NT2/D1 (cell line): ENCODE measurements around the gene RAD52.

Experiments
- DNase-seq: peaks from one replicate; pipeline ENCODE4 v3.0.0-alpha.2; 2011; ENCODE audit warnings: low read depth, low spot score
- H3K27me3 ChIP-seq: 2 replicates; pipeline ENCODE4 v1.6.0; 2011; ENCODE audit warnings: mild to moderate bottlenecking; ENCODE audit not compliant: insufficient read length, insufficient read depth
- H3K36me3 ChIP-seq: 2 replicates; pipeline ENCODE4 v1.6.1; 2011; ENCODE audit warnings: mild to moderate bottlenecking, low read length, mixed read lengths; ENCODE audit not compliant: insufficient read depth, insufficient read length
- H3K4me1 ChIP-seq: 2 replicates; pipeline ENCODE4 v1.5.1; 2011; ENCODE audit not compliant: insufficient read depth, insufficient read length
- H3K4me3 ChIP-seq: 2 replicates; pipeline ENCODE4 v1.5.1; 2011; ENCODE audit warnings: low read depth; ENCODE audit not compliant: insufficient read length
- H3K9ac ChIP-seq: 2 replicates; pipeline ENCODE4 v1.6.0; 2011; ENCODE audit warnings: low read depth; ENCODE audit not compliant: insufficient read length
- H3K9me3 ChIP-seq: 2 replicates; pipeline ENCODE4 v1.5.1; 2011; ENCODE audit warnings: mild to moderate bottlenecking, low read length; ENCODE audit not compliant: insufficient read depth
- SUZ12 ChIP-seq: IDR thresholded peaks from 2 replicates; pipeline ENCODE4 v1.6.1; 2011; ENCODE audit not compliant: insufficient read length, insufficient read depth; ENCODE audit errors: extremely low read depth
- YY1 ChIP-seq: IDR thresholded peaks from 2 replicates; pipeline ENCODE4 v1.6.1; 2011; ENCODE audit not compliant: insufficient read length, insufficient read depth
- ZNF274 ChIP-seq: IDR thresholded peaks from 2 replicates; pipeline ENCODE4 v1.6.1; 2011; ENCODE audit warnings: mild to moderate bottlenecking, low read depth, low read length

Gene RAD52

GRCh38 chr12:911191-911826 lies 38.2 kb downstream of the RAD52 start:
- Histone ChIP-seq H3K4me3 (no peak overlapping the region), H3K9ac (no peak overlapping the region), H3K36me3 (peaks cover 95% of the 10 kb centered on the region), H3K27me3 (no peaks in the 10 kb centered on the region), H3K4me1 (peaks cover 5% of the 10 kb centered on the region), H3K9me3 (no peaks in the 10 kb centered on the region)
- no peak for TF ChIP-seq YY1
- no peak for TF ChIP-seq ZNF274
- no peak for TF ChIP-seq SUZ12
- no peak for DNase-seq

- TF ChIP-seq ZNF274: no peak
- no peak for TF ChIP-seq SUZ12
- no peak for TF ChIP-seq YY1
- Histone ChIP-seq H3K9ac (no peak overlapping the region), H3K9me3 (no peaks in the 10 kb centered on the region), H3K4me3 (no peak overlapping the region), H3K27me3 (no peaks in the 10 kb centered on the region), H3K36me3 (peaks cover 96% of the 10 kb centered on the region), H3K4me1 (peaks cover 7% of the 10 kb centered on the region)
- DNase-seq: no peak
Measured at GRCh38 chr12:910416-910815, 39.1 kb downstream of the RAD52 start.

- peaks cover 93% of the 10 kb centered on the region for H3K36me3 ChIP-seq
- no peak for DNase-seq
- no peaks in the 10 kb centered on the region for H3K27me3 ChIP-seq
- TF ChIP-seq SUZ12 (no peak), YY1 (no peak), ZNF274 (no peak)
- no peak overlapping the region for H3K4me3 ChIP-seq
- no peaks in the 10 kb centered on the region for H3K9me3 ChIP-seq
- H3K4me1 ChIP-seq: peaks cover 7% of the 10 kb centered on the region
- H3K9ac ChIP-seq: no peak overlapping the region
Measured at GRCh38 chr12:909861-910260, 39.6 kb downstream of the RAD52 start.

GRCh38 chr12:907413-908185 lies 41.9 kb downstream of the RAD52 start:
- Histone ChIP-seq H3K36me3 (peaks cover 94% of the 10 kb centered on the region), H3K4me3 (no peak overlapping the region), H3K27me3 (no peaks in the 10 kb centered on the region), H3K4me1 (peaks cover 7% of the 10 kb centered on the region), H3K9me3 (no peaks in the 10 kb centered on the region), H3K9ac (no peak overlapping the region)
- TF ChIP-seq SUZ12 (no peak), YY1 (no peak), ZNF274 (no peak)
- no peak for DNase-seq

- no peak overlapping the region for H3K9ac ChIP-seq
- no peaks in the 10 kb centered on the region for H3K27me3 ChIP-seq
- no peak overlapping the region for H3K4me3 ChIP-seq
- no peaks in the 10 kb centered on the region for H3K9me3 ChIP-seq
- TF ChIP-seq YY1: no peak
- TF ChIP-seq ZNF274: no peak
- TF ChIP-seq SUZ12: no peak
- H3K4me1 ChIP-seq: peaks cover 7% of the 10 kb centered on the region
- H3K36me3 ChIP-seq: peaks cover 94% of the 10 kb centered on the region
- DNase-seq: no peak
Measured at GRCh38 chr12:906062-906585, 43.4 kb downstream of the RAD52 start.

GRCh38 chr12:905261-906031 lies 44.0 kb downstream of the RAD52 start:
- peaks cover 94% of the 10 kb centered on the region for H3K36me3 ChIP-seq

More at GRCh38 chr12:905261-906031, 44.0 kb downstream of the RAD52 start:
- TF ChIP-seq ZNF274 (no peak), YY1 (no peak), SUZ12 (no peak)
- no peak overlapping the region for H3K4me3 ChIP-seq
- no peaks in the 10 kb centered on the region for H3K27me3 ChIP-seq
- DNase-seq: no peak
- H3K9me3 ChIP-seq: no peaks in the 10 kb centered on the region
- H3K9ac ChIP-seq: no peak overlapping the region
- peaks cover 7% of the 10 kb centered on the region for H3K4me1 ChIP-seq
